Effector memory CD8-positive, alpha-beta T cell (primary cell): ENCODE results near the gene ABCF3.

ENCODE experiments used
- ATAC-seq: fragments of 150-1000 bp; cut with Tn5 transposase; replicated peaks from 2 replicates; pipeline ENCODE4 v1.10.0; 2021; ENCODE audit warnings: mild to moderate bottlenecking, moderate library complexity
- DNase-seq, 3 experiments: peaks; one replicate each; pipeline ENCODE4 v3.0.0; 2021
- H3K27ac Mint-ChIP-seq, 2 donors: one replicate each; pipeline ENCODE4 v1.8.0; 2022; ENCODE audit warnings: mild to moderate bottlenecking in 2 of 2, mixed read lengths in 2 of 2, moderate library complexity in 2 of 2
- H3K27me3 Mint-ChIP-seq, 2 donors: one replicate each; pipeline ENCODE4 v1.8.0; 2022; ENCODE audit warnings: mixed read lengths in 2 of 2
- H3K36me3 Mint-ChIP-seq: one replicate; pipeline ENCODE4 v1.8.0; 2022; ENCODE audit warnings: mild to moderate bottlenecking, moderate library complexity, mixed read lengths; ENCODE audit not compliant: insufficient read depth
- H3K4me1 Mint-ChIP-seq, 2 donors: one replicate each; pipeline ENCODE4 v1.8.0; 2022; ENCODE audit warnings: low read depth in 2 of 2, mixed read lengths in 2 of 2
- H3K4me3 Mint-ChIP-seq, 2 donors: one replicate each; pipeline ENCODE4 v1.8.0; 2022; ENCODE audit warnings: mild to moderate bottlenecking in 2 of 2, mixed read lengths in 2 of 2, moderate library complexity in 2 of 2
- H3K9me3 Mint-ChIP-seq, 2 donors: one replicate each; pipeline ENCODE4 v1.8.0; 2022; ENCODE audit warnings: mixed read lengths in 2 of 2

ABCF3 gene

DNA sequence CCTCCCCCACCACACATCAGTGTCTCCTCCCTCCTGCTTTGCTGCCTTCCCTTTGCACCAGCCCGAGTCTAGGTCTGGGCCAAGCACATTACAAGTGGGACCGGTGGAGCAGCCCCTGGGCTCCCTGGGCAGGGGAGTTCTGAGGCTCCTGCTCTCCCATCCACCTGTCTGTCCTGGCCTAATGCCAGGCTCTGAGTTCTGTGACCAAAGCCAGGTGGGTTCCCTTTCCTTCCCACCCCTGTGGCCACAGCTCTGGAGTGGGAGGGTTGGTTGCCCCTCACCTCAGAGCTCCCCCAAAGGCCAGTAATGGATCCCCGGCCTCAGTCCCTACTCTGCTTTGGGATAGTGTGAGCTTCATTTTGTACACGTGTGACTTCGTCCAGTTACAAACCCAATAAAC is 2.3 kb upstream of the ABCF3 start:
- H3K27me3 Mint-ChIP-seq, result no peaks in the 10 kb centered on the region
- DNase-seq (no peak), ATAC-seq (no peak)
- no peaks in the 10 kb centered on the region for H3K9me3 Mint-ChIP-seq
- no peak overlapping the region for H3K4me3 Mint-ChIP-seq
- H3K27ac Mint-ChIP-seq, result no peak overlapping the region
- peaks cover 33 to 34% of the 10 kb centered on the region in 2 donors for H3K4me1 Mint-ChIP-seq
- peaks cover 55% of the 10 kb centered on the region for H3K36me3 Mint-ChIP-seq

DNA sequence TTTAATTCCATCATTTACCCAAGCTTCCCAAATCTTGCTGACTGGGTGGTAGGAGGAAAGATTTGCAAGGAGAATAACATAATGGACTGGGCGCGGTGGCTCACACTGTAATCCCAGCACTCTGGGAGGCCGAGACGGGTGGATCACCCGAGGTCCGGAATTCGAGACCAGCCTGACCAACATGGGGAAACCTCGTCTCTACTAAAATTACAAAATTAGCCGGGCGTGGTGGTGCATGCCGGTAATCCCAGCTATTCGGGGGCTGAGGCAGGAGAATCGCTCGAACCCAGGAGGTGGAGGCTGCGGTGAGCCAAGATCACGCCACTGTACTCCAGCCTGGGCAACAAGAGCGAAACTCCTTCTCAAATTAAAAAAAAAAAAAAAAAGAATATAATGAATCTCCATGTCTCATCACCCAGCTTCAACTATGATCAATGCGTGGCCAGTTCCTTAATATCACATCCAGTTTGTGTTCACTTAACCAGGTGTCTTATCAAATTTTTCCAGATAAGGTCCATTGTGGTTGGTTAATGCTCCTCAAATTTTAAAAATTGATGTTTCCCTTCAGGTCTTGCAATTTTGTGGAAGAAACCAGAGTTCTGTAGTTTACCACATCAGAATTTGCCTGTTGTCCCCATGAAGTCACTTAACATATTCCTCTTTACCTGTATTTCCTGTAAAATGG is 1.3 kb upstream of the ABCF3 start:
- Mint-ChIP-seq H3K9me3 (no peaks in the 10 kb centered on the region), H3K4me1 (peaks cover 33 to 36% of the 10 kb centered on the region in 2 donors), H3K27ac (peak overlapping the region in 1 of 2 donors; percentile 94), H3K36me3 (peaks cover 54% of the 10 kb centered on the region), H3K27me3 (no peaks in the 10 kb centered on the region), H3K4me3 (peak overlapping the region; percentile 84 to 89)
- DNase-seq (no peak), ATAC-seq (no peak)

DNA sequence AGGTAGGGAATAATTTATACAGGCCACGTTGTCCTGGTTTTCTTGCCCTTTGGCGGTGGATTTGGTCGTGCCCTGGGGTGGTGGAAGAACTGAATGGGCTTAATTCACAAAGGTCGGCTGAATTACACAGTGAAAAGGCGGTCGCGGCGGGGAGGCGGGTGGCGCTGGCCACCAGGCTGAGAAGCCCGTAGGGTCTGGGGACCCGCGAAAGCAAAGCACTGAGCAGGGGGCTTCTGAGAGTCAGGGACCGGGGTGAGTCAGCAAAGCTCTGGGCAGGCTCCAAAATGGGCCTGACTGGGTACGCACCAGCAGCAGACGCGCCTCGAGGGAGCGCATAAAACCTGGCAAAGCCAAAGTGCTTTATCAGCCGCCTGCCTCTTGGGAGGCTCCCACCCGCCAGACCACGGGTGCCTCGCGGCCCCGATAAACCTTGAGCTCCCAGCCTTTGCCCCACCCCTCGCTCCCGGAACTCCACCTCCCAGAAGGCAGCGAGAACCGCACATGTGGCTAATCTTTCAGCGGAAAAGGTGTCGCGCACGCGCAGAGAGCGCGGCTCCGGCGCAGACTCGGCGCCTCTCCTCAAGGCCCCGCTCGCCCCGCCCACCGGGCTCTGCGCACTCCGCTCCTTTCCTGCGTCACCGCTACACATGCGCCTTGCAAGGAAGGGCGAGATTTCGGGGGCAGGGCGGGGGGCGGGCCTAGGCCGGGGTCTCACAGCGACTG is 377 bp upstream of the ABCF3 start:
- H3K9me3 Mint-ChIP-seq, result no peaks in the 10 kb centered on the region
- H3K27me3 Mint-ChIP-seq, result no peaks in the 10 kb centered on the region
- H3K36me3 Mint-ChIP-seq, result peaks cover 57% of the 10 kb centered on the region
- H3K4me1 Mint-ChIP-seq, result peaks cover 33 to 40% of the 10 kb centered on the region in 2 donors
- peak; percentile 98 to 99 (median 98) for DNase-seq
- ATAC-seq, result peak; percentile 88
- H3K27ac Mint-ChIP-seq, result peak overlapping the region; percentile 94 to 96
- H3K4me3 Mint-ChIP-seq, result peak overlapping the region; percentile 84 to 89

DNA sequence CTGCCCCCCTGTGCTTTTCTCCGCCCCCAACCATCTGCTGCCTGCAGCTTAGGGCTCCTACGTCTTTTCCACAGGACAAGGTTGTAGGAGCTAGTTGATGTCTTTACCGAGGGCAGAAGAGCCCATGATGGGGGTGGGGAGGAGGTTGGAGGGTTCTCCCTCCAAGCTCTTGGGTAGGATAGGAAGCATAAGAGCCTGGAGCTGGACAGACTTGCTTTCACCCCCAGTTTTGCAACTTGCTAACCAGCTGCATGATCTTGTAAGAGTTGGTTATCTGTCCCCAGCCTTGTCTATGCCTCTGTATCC is 856 bp downstream of the ABCF3 start:
- Mint-ChIP-seq H3K9me3 (no peaks in the 10 kb centered on the region), H3K36me3 (peaks cover 63% of the 10 kb centered on the region), H3K27ac (peak overlapping the region; percentile 94 to 96), H3K4me3 (peak overlapping the region; percentile 84 to 89), H3K27me3 (no peaks in the 10 kb centered on the region), H3K4me1 (peaks cover 33 to 40% of the 10 kb centered on the region in 2 donors)
- ATAC-seq, result no peak
- DNase-seq, result no peak

DNA sequence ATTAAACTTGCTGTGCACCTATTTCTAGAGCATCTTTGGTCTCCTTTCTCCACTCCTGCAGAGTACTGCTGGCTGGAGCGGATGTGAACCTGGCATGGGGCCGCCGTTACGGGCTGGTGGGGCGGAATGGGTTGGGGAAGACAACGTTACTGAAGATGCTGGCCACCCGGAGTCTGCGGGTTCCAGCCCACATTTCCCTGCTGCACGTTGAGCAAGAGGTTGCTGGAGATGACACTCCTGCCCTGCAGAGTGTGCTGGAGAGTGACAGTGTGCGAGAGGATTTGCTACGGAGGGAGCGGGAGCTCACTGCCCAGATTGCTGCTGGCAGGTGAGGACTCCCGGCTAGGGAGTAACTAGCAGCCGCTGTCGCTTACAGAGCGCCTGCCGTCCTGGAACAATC is 2.1 kb downstream of the ABCF3 start:
- H3K27me3 Mint-ChIP-seq, result no peaks in the 10 kb centered on the region
- peaks cover 35 to 40% of the 10 kb centered on the region in 2 donors for H3K4me1 Mint-ChIP-seq
- H3K27ac Mint-ChIP-seq, result no peak overlapping the region
- H3K9me3 Mint-ChIP-seq, result no peaks in the 10 kb centered on the region
- ATAC-seq (no peak), DNase-seq (no peak)
- H3K36me3 Mint-ChIP-seq, result peaks cover 75% of the 10 kb centered on the region
- H3K4me3 Mint-ChIP-seq, result peak overlapping the region in 1 of 2 donors; percentile 84

DNA sequence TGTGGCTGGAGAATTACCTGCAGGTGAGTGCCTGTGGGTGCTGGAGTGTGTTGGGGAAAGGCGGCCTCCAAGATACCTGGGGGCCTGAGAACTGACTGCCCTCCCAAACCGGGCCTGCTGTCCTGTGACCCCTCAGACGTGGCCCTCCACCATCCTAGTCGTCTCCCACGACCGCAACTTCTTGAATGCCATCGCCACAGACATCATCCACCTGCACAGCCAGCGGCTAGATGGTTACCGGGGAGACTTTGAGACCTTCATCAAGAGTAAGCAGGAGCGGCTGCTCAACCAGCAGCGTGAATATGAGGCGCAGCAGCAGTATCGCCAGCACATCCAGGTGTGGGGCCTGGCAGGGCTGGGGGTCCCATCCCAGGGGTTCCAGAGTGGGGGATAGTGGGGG is 3.4 kb downstream of the ABCF3 start:
- Mint-ChIP-seq H3K4me3 (no peak overlapping the region), H3K36me3 (peaks cover 73% of the 10 kb centered on the region), H3K27me3 (no peaks in the 10 kb centered on the region), H3K9me3 (no peaks in the 10 kb centered on the region), H3K27ac (no peak overlapping the region), H3K4me1 (peaks cover 34 to 40% of the 10 kb centered on the region in 2 donors)
- ATAC-seq (no peak), DNase-seq (no peak)

DNA sequence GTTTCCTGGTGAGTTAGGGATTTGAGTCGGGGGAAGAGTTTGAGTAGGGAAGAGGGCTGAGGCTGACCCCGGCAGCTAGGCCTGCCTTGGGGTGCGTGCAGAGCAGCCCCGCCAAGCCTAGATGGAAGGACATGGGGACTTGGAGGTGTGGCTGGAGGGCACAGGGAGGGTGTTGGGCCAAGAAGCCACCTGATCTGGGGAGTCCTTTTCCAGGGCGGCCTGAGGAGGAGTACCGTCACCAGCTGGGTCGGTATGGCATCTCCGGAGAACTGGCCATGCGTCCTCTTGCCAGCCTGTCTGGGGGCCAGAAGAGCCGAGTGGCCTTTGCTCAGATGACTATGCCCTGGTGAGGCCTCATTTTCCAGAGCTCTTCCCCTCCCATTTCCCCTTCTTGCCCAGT is 6.9 kb downstream of the ABCF3 start:
- no peak for DNase-seq
- no peak overlapping the region for H3K4me3 Mint-ChIP-seq
- H3K36me3 Mint-ChIP-seq, result peaks cover 78% of the 10 kb centered on the region

DNA sequence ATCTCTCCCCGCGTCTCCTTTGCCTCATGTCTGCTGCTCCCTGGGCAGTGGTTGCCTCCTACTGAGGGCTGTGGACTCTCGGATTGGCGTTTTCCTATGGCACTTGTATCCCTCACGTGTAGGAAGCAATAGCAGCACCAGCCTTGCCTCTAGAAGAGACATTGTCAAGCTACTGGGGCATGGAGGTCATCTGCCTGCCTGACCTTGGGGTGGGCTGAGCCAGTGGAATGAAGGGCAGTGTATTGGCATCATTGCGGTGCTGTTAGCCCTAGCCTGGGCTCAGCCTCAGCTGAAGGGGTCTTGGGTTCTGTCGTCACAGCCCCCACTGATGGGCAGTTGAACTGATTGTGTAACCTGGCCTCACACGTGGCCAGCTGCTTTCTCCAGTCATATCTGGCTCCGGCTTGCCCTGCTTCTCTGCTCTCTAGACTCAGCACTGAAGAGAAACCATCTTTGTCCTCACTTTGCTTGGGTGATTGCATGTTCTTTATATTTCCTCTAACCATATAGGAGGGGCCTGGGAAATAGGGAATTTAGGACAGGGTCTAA is 8.1 kb downstream of the ABCF3 start:
- peaks cover 2 to 4% of the 10 kb centered on the region in 2 donors for H3K4me1 Mint-ChIP-seq
- no peaks in the 10 kb centered on the region for H3K9me3 Mint-ChIP-seq
- no peak for DNase-seq
- ATAC-seq, result no peak
- H3K27me3 Mint-ChIP-seq, result no peaks in the 10 kb centered on the region
- H3K27ac Mint-ChIP-seq, result no peak overlapping the region
- peaks cover 68% of the 10 kb centered on the region for H3K36me3 Mint-ChIP-seq
- H3K4me3 Mint-ChIP-seq, result no peak overlapping the region

More for the DNA sequence above, 6.9 kb downstream of the ABCF3 start:
- no peak for ATAC-seq
- peaks cover 9 to 15% of the 10 kb centered on the region in 2 donors for H3K4me1 Mint-ChIP-seq
- no peak overlapping the region for H3K27ac Mint-ChIP-seq
- no peaks in the 10 kb centered on the region for H3K9me3 Mint-ChIP-seq
- no peaks in the 10 kb centered on the region for H3K27me3 Mint-ChIP-seq

DNA sequence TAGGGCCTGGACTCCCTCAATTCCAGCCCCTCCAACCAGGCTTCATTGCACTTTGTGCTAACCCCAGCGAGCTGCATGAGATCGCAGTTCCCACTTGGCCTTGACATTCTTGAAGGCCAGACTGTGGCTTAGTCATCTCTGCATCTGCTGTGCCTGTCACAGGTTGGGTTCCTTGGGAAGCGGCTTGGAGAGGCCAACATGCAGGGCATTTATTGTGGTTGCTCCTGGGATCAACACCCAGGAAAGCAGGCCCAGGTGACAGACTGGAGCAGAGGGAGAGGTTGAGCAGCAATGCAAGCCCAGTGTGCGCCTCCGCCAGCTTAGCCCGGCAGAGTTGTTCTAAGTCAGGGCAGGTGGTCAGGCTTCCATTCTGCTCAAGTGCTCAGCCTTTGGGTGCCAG is 10.5 kb downstream of the ABCF3 start:
- H3K4me1 Mint-ChIP-seq, result peaks cover 0 to 2% of the 10 kb centered on the region in 2 donors
- H3K36me3 Mint-ChIP-seq, result peaks cover 44% of the 10 kb centered on the region
- H3K27ac Mint-ChIP-seq, result no peak overlapping the region
- DNase-seq (no peak), ATAC-seq (no peak)
- no peaks in the 10 kb centered on the region for H3K9me3 Mint-ChIP-seq
- H3K4me3 Mint-ChIP-seq, result no peak overlapping the region
- no peaks in the 10 kb centered on the region for H3K27me3 Mint-ChIP-seq

DNA sequence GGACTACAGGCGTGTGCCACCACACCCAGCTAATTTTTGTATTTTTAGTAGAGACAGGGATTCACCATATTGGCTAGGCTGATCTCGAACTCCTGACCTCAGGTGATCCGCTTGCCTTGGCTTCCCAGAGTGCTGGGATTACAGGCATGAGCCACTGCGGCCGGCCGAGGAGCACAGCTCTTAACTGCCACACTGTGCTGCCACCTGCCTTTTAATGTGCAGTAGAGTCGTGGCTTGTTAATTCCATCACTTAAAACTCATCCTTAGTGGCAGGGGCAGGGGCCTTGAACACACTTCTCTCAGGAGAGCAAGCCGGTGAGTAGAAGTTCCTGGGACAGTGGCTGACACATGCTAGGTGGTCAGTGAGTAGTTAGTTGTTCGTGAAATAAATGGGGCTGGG is 12.5 kb downstream of the ABCF3 start:
- H3K4me3 Mint-ChIP-seq, result no peak overlapping the region
- H3K27me3 Mint-ChIP-seq, result peaks cover 0 to 10% of the 10 kb centered on the region in 2 donors
- H3K36me3 Mint-ChIP-seq, result peaks cover 33% of the 10 kb centered on the region
- H3K4me1 Mint-ChIP-seq, result no peaks in the 10 kb centered on the region
- H3K9me3 Mint-ChIP-seq, result no peaks in the 10 kb centered on the region
- H3K27ac Mint-ChIP-seq, result no peak overlapping the region
- DNase-seq (no peak), ATAC-seq (no peak)

DNA sequence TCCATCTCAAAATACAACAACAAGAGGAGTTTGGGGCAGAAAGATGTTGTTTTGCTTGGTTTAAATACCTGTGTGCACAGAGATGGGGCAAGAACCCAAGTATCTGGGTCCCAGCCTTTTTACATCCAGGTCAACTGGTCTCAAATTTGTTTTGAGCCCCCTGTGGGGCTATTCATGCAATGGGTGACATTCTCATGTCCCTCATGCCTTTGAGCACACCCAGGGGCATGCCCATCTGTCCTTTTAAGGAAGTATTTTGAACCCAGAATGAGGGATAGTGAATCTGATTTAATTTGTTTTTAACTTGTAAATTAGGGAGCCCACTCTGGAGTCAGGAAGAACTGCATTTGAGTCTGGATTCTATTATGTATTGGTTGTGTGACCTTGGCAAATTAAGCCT is 14.8 kb downstream of the ABCF3 start:
- no peak overlapping the region for H3K27ac Mint-ChIP-seq
- no peak for DNase-seq
- H3K9me3 Mint-ChIP-seq, result no peaks in the 10 kb centered on the region
- ATAC-seq, result no peak
- H3K4me1 Mint-ChIP-seq, result no peaks in the 10 kb centered on the region
- H3K27me3 Mint-ChIP-seq, result peaks cover 6 to 22% of the 10 kb centered on the region in 2 donors
- no peak overlapping the region for H3K4me3 Mint-ChIP-seq
- peaks cover 12% of the 10 kb centered on the region for H3K36me3 Mint-ChIP-seq

DNA sequence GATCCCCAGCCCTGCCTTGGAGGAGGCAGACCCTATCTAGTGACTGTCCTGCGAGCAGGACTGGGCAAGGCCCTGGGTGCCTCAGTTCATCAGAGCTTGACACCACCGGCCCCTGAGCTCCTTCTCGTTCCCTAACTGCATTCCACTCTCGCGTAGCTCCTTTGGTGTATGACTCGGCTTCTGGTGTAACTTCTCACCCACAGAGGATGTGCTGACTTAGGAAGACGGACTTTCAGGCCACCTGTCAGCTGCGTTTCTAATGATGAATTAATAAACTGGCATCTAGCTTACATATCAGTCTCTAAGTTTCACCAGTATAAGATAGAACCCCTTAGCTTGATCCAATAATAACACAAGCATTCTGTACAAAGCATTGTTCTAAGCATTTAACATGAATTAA is 17.5 kb downstream of the ABCF3 start:
- no peaks in the 10 kb centered on the region for H3K9me3 Mint-ChIP-seq
- H3K27me3 Mint-ChIP-seq, result peaks cover 24 to 40% of the 10 kb centered on the region in 2 donors
- H3K36me3 Mint-ChIP-seq, result peaks cover 4% of the 10 kb centered on the region
- DNase-seq (no peak), ATAC-seq (no peak)
- no peak overlapping the region for H3K27ac Mint-ChIP-seq
- no peak overlapping the region for H3K4me3 Mint-ChIP-seq
- H3K4me1 Mint-ChIP-seq, result no peaks in the 10 kb centered on the region

DNA sequence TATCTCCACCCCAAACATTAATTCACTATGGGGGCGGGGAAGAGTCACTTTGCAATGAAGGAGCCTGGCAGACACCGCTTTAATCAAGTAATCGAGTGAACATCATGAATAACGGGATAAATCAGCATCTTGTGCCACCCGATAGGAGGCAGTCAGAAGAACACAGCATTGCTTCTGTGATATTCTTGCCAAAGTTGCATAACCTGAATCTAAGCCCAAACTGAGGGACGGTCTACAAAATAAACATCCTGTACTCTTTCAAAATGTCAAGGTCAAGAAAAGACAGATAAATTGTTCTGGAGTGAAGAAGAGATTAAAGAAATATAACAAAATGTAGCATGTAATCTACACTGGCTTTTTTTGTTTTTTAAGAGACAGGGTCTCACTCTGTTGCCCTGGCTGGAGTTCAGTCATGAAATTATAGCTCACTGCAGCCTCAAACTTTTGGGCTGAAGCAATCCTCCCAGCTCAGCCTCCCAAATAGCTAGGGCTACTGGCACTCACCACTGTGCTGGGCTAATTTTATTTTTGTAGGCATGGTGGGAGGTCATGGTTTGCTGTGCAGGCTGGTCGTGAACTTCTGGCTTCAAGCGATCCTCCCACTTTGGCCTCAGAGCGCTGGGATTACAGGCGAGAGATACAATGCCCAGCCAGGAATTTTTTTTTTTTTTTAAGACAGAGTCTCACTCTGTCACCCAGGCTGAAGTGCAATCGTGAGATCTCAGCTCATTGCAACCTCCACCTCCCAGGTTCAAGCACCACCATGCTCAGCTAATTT is 23.3 kb downstream of the ABCF3 start:
- no peak for DNase-seq
- Mint-ChIP-seq H3K4me1 (no peaks in the 10 kb centered on the region), H3K9me3 (no peaks in the 10 kb centered on the region), H3K27ac (no peak overlapping the region), H3K36me3 (peaks cover 3% of the 10 kb centered on the region), H3K4me3 (no peak overlapping the region), H3K27me3 (peaks cover 26 to 31% of the 10 kb centered on the region in 2 donors)
- ATAC-seq, result no peak
